ENCODE data around the gene RHOF. TPM values are rescaled to one million over a fixed set of nuclear protein-coding genes. Genes with fewer than 3 reads are reported as not detected.

The RHOF gene
- total and polyA plus RNA-seq, 2 of the 13 experiments (the other 11 are each of a cell fraction or from before 2014, with no cell fraction given): 14.6 to 32.2 TPM

DNA sequence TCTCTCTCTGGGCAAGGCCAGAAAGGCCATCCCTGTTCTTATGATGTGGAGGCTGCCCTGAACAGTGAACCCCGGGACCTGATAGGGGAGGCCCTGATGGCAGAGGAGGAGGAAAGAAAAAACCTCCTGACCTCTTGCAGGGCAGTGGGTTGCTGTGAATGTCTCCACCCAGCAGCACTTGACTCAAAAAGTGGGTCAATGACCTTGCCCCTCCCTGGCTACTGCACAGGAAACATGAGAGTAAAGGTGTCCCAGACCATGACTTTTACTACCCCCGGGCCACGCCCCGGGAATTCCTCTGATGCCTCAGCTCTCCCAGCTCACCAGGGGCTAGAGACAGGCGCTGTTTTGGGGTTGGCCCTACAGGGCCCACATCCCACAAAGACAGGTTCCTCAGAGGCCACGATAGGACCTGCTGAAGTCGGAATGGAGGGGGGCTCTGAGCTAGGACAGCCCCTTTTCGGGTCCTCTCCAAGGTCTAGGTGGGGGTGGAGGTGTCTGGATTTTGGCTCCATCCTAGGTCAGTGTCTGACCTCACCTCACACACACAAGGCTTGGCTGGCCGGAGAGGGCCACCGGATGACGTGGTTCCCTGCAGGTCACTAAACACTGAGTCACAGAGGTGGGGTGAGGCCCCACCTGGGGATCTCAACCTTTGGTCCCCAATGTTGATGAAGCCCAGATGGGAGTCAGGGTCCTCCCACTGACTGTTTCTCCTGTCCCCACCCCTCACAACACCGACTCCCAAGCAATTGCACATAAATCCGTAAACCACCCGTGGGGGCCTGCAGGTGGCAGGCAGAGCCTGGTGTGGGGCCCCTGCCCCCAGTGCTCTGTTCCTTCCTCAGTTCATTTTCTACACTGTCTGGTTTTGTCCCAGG, 1.6 kb downstream of the RHOF start (continued):
- no peak for TF ChIP-seq ZSCAN29 (CRISPR knock-in tag; conservative IDR thresholded peaks at IDR 0.05)
- peak; percentile 70; the same call in 1 of the 2 replicates for TF ChIP-seq KLF12 (CRISPR knock-in tag; IDR thresholded peaks at IDR 0.05; ENCODE audit: borderline replicate concordance)
- TF ChIP-seq RFX3 (CRISPR knock-in tag; IDR thresholded peaks at IDR 0.05): no peak
- no peak for TF ChIP-seq TMF1 (CRISPR knock-in tag; IDR thresholded peaks at IDR 0.05; ENCODE audit: low read depth)
- no peak for TF ChIP-seq ZNF431 (CRISPR knock-in tag; IDR thresholded peaks at IDR 0.05; ENCODE audit: borderline replicate concordance, low read depth)
- TF ChIP-seq ZNF382 (CRISPR knock-in tag; IDR thresholded peaks at IDR 0.05; ENCODE audit: borderline replicate concordance): no peak
- TF ChIP-seq CREB1 (IDR thresholded peaks at IDR 0.05): peak; percentile 80
- TF ChIP-seq CREB1 (CRISPR knock-in tag; IDR thresholded peaks at IDR 0.05): no peak
- TF ChIP-seq, protein P1, sequence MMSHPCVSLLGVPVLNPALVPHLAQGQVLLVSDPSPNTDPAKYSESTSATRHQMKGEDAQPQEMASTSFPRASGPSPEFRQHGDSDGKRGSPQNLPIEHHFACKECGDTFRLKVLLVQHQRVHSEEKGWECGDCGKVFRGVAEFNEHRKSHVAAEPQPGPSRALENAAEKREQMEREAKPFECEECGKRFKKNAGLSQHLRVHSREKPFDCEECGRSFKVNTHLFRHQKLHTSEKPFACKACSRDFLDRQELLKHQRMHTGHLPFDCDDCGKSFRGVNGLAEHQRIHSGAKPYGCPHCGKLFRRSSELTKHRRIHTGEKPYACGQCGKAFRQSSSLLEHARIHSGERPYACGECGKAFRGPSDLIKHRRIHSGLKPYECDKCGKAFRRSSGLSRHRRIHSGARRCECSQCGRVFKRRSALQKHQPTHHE (CRISPR knock-in tag; IDR thresholded peaks at IDR 0.05; ENCODE audit: borderline replicate concordance): no peak
- TF ChIP-seq ZNF232 (CRISPR knock-in tag; IDR thresholded peaks at IDR 0.05; ENCODE audit: borderline replicate concordance): peak; percentile 14; the same call in 1 of the 2 replicates
- no peak for TF ChIP-seq MXD4 (CRISPR knock-in tag; IDR thresholded peaks at IDR 0.05)
- peak; percentile 80 for TF ChIP-seq PHF21A (CRISPR knock-in tag; IDR thresholded peaks at IDR 0.05)
- 0 out of 2 replicates have a peak, but pooled peaks have one; percentile 58 for TF ChIP-seq ZFP37 (CRISPR knock-in tag; IDR thresholded peaks at IDR 0.05; ENCODE audit: borderline replicate concordance)
- no peak for TF ChIP-seq PHF20 (CRISPR knock-in tag; IDR thresholded peaks at IDR 0.05)
- TF ChIP-seq TAF1 (CRISPR knock-in tag; IDR thresholded peaks at IDR 0.05): no peak
- no peak; a peak in 1 of 4 replicates for TF ChIP-seq POLR2A (IDR thresholded peaks at IDR 0.05; ENCODE audit: insufficient read depth in 1 of 2, low read depth in 2 of 2, low read length in 2 of 2)
- no peak for TF ChIP-seq MIXL1 (CRISPR knock-in tag; IDR thresholded peaks at IDR 0.05)
- TF ChIP-seq, protein P2, sequence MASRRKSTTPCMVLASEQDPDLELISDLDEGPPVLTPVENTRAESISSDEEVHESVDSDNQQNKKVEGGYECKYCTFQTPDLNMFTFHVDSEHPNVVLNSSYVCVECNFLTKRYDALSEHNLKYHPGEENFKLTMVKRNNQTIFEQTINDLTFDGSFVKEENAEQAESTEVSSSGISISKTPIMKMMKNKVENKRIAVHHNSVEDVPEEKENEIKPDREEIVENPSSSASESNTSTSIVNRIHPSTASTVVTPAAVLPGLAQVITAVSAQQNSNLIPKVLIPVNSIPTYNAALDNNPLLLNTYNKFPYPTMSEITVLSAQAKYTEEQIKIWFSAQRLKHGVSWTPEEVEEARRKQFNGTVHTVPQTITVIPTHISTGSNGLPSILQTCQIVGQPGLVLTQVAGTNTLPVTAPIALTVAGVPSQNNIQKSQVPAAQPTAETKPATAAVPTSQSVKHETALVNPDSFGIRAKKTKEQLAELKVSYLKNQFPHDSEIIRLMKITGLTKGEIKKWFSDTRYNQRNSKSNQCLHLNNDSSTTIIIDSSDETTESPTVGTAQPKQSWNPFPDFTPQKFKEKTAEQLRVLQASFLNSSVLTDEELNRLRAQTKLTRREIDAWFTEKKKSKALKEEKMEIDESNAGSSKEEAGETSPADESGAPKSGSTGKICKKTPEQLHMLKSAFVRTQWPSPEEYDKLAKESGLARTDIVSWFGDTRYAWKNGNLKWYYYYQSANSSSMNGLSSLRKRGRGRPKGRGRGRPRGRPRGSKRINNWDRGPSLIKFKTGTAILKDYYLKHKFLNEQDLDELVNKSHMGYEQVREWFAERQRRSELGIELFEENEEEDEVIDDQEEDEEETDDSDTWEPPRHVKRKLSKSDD (CRISPR knock-in tag; IDR thresholded peaks at IDR 0.05; ENCODE audit: low read depth): peak; percentile 39; the same call in 1 of the 2 replicates
- TF ChIP-seq ZNF577 (CRISPR knock-in tag; IDR thresholded peaks at IDR 0.05; ENCODE audit: borderline replicate concordance, low read depth): no peak
- no peak for TF ChIP-seq HDAC6 (IDR thresholded peaks at IDR 0.05; ENCODE audit: low read depth, low read length)
- TF ChIP-seq RFX1 (IDR thresholded peaks at IDR 0.05): no peak
- TF ChIP-seq RBM22 (optimal IDR thresholded peaks at IDR 0.05; ENCODE audit: low read length): no peak
- no peak for TF ChIP-seq FOXM1 (CRISPR knock-in tag; IDR thresholded peaks at IDR 0.05)
- TF ChIP-seq HMGA1 (CRISPR knock-in tag; conservative IDR thresholded peaks at IDR 0.05): no peak
- TF ChIP-seq ZNF652 (CRISPR knock-in tag; IDR thresholded peaks at IDR 0.05; ENCODE audit: borderline replicate concordance, low read depth): no peak
- TF ChIP-seq SOX5 (CRISPR knock-in tag; IDR thresholded peaks at IDR 0.05; ENCODE audit: borderline replicate concordance): no peak; the same call in 1 of the 2 replicates
- TF ChIP-seq SNAPC2 (CRISPR knock-in tag; IDR thresholded peaks at IDR 0.05): no peak
- TF ChIP-seq ETV5 (CRISPR knock-in tag; IDR thresholded peaks at IDR 0.05; ENCODE audit: borderline replicate concordance): peak; percentile 82
- TF ChIP-seq ZNF331 (CRISPR knock-in tag; IDR thresholded peaks at IDR 0.05): peak; percentile 52; the same call in 1 of the 2 replicates
- TF ChIP-seq ZNF350 (CRISPR knock-in tag; IDR thresholded peaks at IDR 0.05; ENCODE audit: borderline replicate concordance, low read depth): no peak

Data from HepG2 (cell line).